Temporal lobe (tissue), 2 donors: Measurements from ENCODE around the gene LRCOL1. TPM values are rescaled to one million over a fixed set of nuclear protein-coding genes. Genes with fewer than 3 reads are reported as not detected.

Source experiments
- small RNA-seq: library from RNA; depleted of rRNA; stranded (forward); fragments of <200 nt; gene quantifications from one replicate; pipeline ENCODE3, GENCODE V24; 2014; ENCODE audit warnings: low replicate concordance
- total RNA-seq: library from RNA; depleted of rRNA; stranded (reverse); fragments of >200 nt; gene quantifications from one replicate; pipeline ENCODE4 v1.2.3, GENCODE V29; 2014

LRCOL1 gene
- total RNA-seq, 1 donor from 2014 or later = not detected

Small RNAs within 50 kb of the gene (small RNA-seq; reads per million reads assigned to genes)
- gene MIR6763 = not detected

Other genes with a start within 250 kb of the LRCOL1 start
- gene FBRSL1, start 120.4 kb downstream of the LRCOL1 start, total RNA-seq = 43.5 TPM
- not detected for gene P2RX2, start 8.2 kb upstream of the LRCOL1 start, total RNA-seq
- 39.8 TPM for gene POLE, start 76.8 kb upstream of the LRCOL1 start, total RNA-seq
- gene PXMP2, start 77.0 kb upstream of the LRCOL1 start, total RNA-seq = 21.9 TPM
- gene PGAM5, start 100.3 kb upstream of the LRCOL1 start, total RNA-seq = 15.0 TPM
- gene ANKLE2, start 151.2 kb upstream of the LRCOL1 start, total RNA-seq = 35.2 TPM
- gene GOLGA3, start 218.3 kb upstream of the LRCOL1 start, total RNA-seq = 35.9 TPM